ENCODE measurements around the gene CFAP73. TPM values are rescaled to one million over a fixed set of nuclear protein-coding genes. Genes with fewer than 3 reads are reported as not detected.

Gene CFAP73
- total RNA-seq, 1 donor from 2014 or later, result not detected

DNA sequence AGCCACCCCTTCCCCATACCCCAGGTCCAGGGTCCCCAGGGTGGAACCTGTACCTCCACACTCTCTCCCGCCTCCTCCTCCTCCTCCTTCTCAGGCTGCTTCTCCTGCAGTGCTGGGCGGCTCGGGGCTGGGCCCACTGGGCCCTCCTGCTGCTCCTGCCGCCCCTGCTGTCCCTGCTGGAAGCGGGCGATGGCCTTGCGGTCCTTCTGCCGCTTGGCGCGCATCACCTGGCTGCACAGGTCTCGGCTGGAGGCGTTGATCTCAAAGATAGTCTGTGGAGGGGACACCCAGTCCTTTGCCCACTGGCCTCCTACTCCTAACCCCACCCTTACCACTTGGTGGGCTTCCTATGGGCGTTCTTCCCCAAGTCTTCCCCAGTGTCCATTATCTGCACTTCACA, 14.5 kb downstream of the CFAP73 start:
- H2AFZ ChIP-seq (replicated peaks), result no peak overlapping the region
- Mint-ChIP-seq H3K27ac (no peak overlapping the region), H3K4me3 (no peak overlapping the region), H3K27me3 (ENCODE audit: insufficient read depth, low read depth) (no peaks in the 10 kb centered on the region), H3K36me3 (peaks cover 10% of the 10 kb centered on the region), H3K4me1 (peaks cover 29% of the 10 kb centered on the region), H3K9me3 (no peaks in the 10 kb centered on the region)
- DNase-seq (ENCODE audit: low spot score), result no peak
- H3K4me2 ChIP-seq, result no peak overlapping the region
- H3K4me1 ChIP-seq, result peaks cover 17% of the 10 kb centered on the region
- no peaks in the 10 kb centered on the region for H3K27me3 ChIP-seq
- no peaks in the 10 kb centered on the region for H3K79me2 ChIP-seq (ENCODE audit: low read depth)
- peaks cover 19% of the 10 kb centered on the region for H3F3A ChIP-seq (ENCODE audit: low read depth)
- H3K9ac ChIP-seq, result no peak overlapping the region
- no peak overlapping the region for H3K27ac ChIP-seq
- no peak overlapping the region for H3K4me3 ChIP-seq
- no peaks in the 10 kb centered on the region for H3K9me3 ChIP-seq (ENCODE audit: low read depth)
- TF ChIP-seq, protein P1, sequence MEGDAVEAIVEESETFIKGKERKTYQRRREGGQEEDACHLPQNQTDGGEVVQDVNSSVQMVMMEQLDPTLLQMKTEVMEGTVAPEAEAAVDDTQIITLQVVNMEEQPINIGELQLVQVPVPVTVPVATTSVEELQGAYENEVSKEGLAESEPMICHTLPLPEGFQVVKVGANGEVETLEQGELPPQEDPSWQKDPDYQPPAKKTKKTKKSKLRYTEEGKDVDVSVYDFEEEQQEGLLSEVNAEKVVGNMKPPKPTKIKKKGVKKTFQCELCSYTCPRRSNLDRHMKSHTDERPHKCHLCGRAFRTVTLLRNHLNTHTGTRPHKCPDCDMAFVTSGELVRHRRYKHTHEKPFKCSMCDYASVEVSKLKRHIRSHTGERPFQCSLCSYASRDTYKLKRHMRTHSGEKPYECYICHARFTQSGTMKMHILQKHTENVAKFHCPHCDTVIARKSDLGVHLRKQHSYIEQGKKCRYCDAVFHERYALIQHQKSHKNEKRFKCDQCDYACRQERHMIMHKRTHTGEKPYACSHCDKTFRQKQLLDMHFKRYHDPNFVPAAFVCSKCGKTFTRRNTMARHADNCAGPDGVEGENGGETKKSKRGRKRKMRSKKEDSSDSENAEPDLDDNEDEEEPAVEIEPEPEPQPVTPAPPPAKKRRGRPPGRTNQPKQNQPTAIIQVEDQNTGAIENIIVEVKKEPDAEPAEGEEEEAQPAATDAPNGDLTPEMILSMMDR (IDR thresholded peaks at IDR 0.05), result no peak
- no peak for TF ChIP-seq EZH2phosphoT487 (IDR thresholded peaks at IDR 0.05)
- no peak for TF ChIP-seq EZH2 (IDR thresholded peaks at IDR 0.05)
- H4K20me1 ChIP-seq (ENCODE audit: low read depth), result peaks cover 42% of the 10 kb centered on the region
- H3K36me3 ChIP-seq, result no peaks in the 10 kb centered on the region

DNA sequence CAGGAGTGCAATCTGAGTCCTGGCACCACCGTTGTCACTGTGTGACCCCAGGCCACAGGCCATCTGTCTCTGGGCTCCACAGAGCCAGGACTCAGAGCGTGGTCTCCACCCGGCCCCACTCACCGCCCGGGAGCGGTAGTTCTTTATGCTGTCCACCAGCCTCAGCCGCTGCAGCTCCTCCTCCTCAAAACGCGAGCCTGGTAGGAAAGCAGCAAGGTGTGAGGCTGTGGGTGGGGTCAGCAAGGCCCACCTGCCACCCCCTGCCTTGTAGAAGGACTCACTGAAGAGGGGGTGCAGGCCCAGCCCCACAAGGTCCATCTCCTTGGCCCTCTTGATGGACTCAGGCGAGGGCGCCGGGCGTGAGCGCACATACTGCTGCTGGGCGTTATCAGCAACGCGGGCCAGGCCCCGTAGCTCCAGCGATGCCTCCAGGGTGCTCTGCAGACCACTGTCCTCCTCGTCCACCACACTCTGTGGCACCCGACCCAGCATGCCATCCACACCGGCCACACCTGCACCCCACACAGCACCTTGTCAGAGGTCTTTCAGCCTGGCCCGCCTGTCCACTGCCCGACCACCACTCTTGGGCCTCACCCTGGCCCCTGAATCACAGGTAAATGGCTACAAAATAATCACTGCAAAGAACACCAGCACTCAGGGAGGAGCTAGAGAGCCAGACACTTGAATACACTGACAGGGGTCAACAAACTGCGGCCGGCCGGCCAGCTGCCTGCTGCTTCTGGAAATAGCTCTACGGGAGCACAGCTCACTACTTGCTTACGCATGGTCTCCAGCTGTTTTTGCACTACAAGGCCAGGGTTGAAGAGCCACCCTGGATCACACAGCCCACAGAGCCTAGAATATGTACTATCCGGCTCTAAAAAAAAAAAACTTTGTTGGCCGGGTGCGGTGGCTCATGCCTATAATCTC, 16.3 kb downstream of the CFAP73 start:
- H3K9me3 Mint-ChIP-seq, result no peaks in the 10 kb centered on the region
- no peak for DNase-seq (ENCODE audit: low spot score)

DNA sequence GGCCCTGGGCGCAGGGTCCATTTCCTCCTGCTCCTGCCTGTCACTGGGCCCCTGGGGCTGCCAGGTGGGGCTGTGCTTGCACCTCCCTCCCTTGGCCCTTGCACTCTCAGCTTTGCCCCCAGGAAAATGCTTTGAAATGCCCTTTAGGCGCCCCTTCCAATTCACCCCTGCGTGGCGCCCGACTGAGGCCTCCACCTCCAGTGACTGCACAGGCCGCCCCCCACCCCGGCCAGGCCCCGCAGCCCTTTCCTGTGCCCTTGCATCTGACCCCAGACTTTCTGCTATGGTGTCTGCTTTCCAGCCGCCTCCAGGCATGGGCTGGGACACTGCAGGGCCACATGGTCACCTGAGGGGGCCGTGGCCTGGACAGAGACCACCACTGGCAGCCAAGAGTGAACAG, 18.3 kb downstream of the CFAP73 start:
- H3K4me2 ChIP-seq, result no peak overlapping the region
- Mint-ChIP-seq H3K36me3 (peaks cover 22% of the 10 kb centered on the region), H3K9me3 (no peaks in the 10 kb centered on the region), H3K27me3 (ENCODE audit: insufficient read depth, low read depth) (no peaks in the 10 kb centered on the region), H3K27ac (no peak overlapping the region), H3K4me1 (peaks cover 5% of the 10 kb centered on the region), H3K4me3 (no peak overlapping the region)
- TF ChIP-seq EZH2phosphoT487 (IDR thresholded peaks at IDR 0.05) (no peak), EZH2 (IDR thresholded peaks at IDR 0.05) (no peak)
- TF ChIP-seq, protein P1 (IDR thresholded peaks at IDR 0.05), result no peak
- no peaks in the 10 kb centered on the region for H3K4me1 ChIP-seq
- H3K79me2 ChIP-seq (ENCODE audit: low read depth), result no peaks in the 10 kb centered on the region
- no peaks in the 10 kb centered on the region for H3K9me3 ChIP-seq (ENCODE audit: low read depth)
- no peak overlapping the region for H3K27ac ChIP-seq
- no peak overlapping the region for H3K9ac ChIP-seq
- no peaks in the 10 kb centered on the region for H3K27me3 ChIP-seq
- H2AFZ ChIP-seq (replicated peaks), result no peak overlapping the region
- peaks cover 2% of the 10 kb centered on the region for H3K36me3 ChIP-seq
- no peak for DNase-seq (ENCODE audit: low spot score)
- no peak overlapping the region for H3K4me3 ChIP-seq
- peaks cover 2% of the 10 kb centered on the region for H3F3A ChIP-seq (ENCODE audit: low read depth)
- H4K20me1 ChIP-seq (ENCODE audit: low read depth), result peaks cover 11% of the 10 kb centered on the region

More for the DNA sequence above, 16.3 kb downstream of the CFAP73 start:
- H3K36me3 ChIP-seq, result no peaks in the 10 kb centered on the region
- peaks cover 15% of the 10 kb centered on the region for H3K4me1 ChIP-seq
- TF ChIP-seq EZH2 (IDR thresholded peaks at IDR 0.05), result no peak
- no peak for TF ChIP-seq EZH2phosphoT487 (IDR thresholded peaks at IDR 0.05)
- TF ChIP-seq, protein P1 (IDR thresholded peaks at IDR 0.05), result no peak
- H3K4me2 ChIP-seq, result no peak overlapping the region
- peaks cover 19% of the 10 kb centered on the region for H3F3A ChIP-seq (ENCODE audit: low read depth)
- Mint-ChIP-seq H3K4me3 (no peak overlapping the region), H3K27ac (no peak overlapping the region), H3K27me3 (ENCODE audit: insufficient read depth, low read depth) (no peaks in the 10 kb centered on the region), H3K4me1 (peaks cover 23% of the 10 kb centered on the region), H3K36me3 (peaks cover 9% of the 10 kb centered on the region)
- H3K9ac ChIP-seq, result no peak overlapping the region
- no peaks in the 10 kb centered on the region for H3K9me3 ChIP-seq (ENCODE audit: low read depth)
- H4K20me1 ChIP-seq (ENCODE audit: low read depth), result peaks cover 27% of the 10 kb centered on the region
- no peaks in the 10 kb centered on the region for H3K27me3 ChIP-seq
- H3K79me2 ChIP-seq (ENCODE audit: low read depth), result no peaks in the 10 kb centered on the region
- no peak overlapping the region for H2AFZ ChIP-seq (replicated peaks)
- H3K27ac ChIP-seq, result no peak overlapping the region
- no peak overlapping the region for H3K4me3 ChIP-seq
